CD14-positive monocyte (primary cell): ENCODE results near the gene EGLN3. TPM values are rescaled to one million over a fixed set of nuclear protein-coding genes. Genes with fewer than 3 reads are reported as not detected.

Experiments used
- DNase-seq, 3 donors: peaks; one replicate each; pipeline ENCODE4 v3.0.0-alpha.2; 2011 to 2022
- H2AFZ ChIP-seq: 2 replicates; pipeline ENCODE4 v1.6.0; 2012; ENCODE audit warnings: mild to moderate bottlenecking, low read depth, low read length, inconsistent platforms; ENCODE audit not compliant: insufficient read depth, poor library complexity, severe bottlenecking
- H3K27ac ChIP-seq, 2 donors: 1 replicate in 1 of 2; 2 replicates in 1 of 2; pipeline ENCODE4 v1.5.1; 2012 to 2013; ENCODE audit warnings: low read length in 2 of 2, control low read depth in 1 of 2, inconsistent platforms in 1 of 2, low read depth in 1 of 2, mild to moderate bottlenecking in 1 of 2
- H3K27me3 ChIP-seq, 2 donors: one replicate each; pipeline versions ENCODE4 v1.6.0 to v1.6.1; 2011 to 2013; ENCODE audit warnings: low read length in 2 of 2; ENCODE audit not compliant: control insufficient read depth in 2 of 2, insufficient read depth in 2 of 2
- H3K36me3 ChIP-seq, 2 donors: replicated peaks in 1 of 2; 1 replicate in 1 of 2; 2 replicates in 1 of 2; pipeline versions ENCODE4 v1.5.1 to v1.6.1; 2012 to 2013; ENCODE audit warnings: low read length in 2 of 2, control low read depth in 1 of 2, inconsistent platforms in 1 of 2, mild to moderate bottlenecking in 1 of 2; ENCODE audit not compliant: insufficient read depth in 2 of 2, control insufficient read depth in 1 of 2
- H3K4me1 ChIP-seq, 2 donors: 1 replicate in 1 of 2; 2 replicates in 1 of 2; pipeline versions ENCODE4 v1.5.1 to v1.6.1; 2012 to 2013; ENCODE audit warnings: low read length in 2 of 2, control low read depth in 1 of 2, inconsistent platforms in 1 of 2, mild to moderate bottlenecking in 1 of 2, moderate library complexity in 1 of 2; ENCODE audit not compliant: insufficient read depth in 2 of 2, control insufficient read depth in 1 of 2
- H3K4me2 ChIP-seq: replicated peaks from 2 replicates; pipeline ENCODE3; 2012; ENCODE audit warnings: low read length, moderate library complexity, mild to moderate bottlenecking; ENCODE audit not compliant: poor library complexity, severe bottlenecking; ENCODE audit errors: extremely low read depth
- H3K4me3 ChIP-seq, 3 experiments: fragments of 200-600 bp in 1 of 3; sonication (generic) in 1 of 3; replicated peaks in 1 of 3; 1 replicate in 2 of 3; 2 replicates in 1 of 3; pipeline ENCODE4 v1.5.1; 2011 to 2013; ENCODE audit warnings: low read length in 3 of 3, mild to moderate bottlenecking in 3 of 3, control low read depth in 2 of 3, low read depth in 2 of 3, inconsistent platforms in 1 of 3, moderate library complexity in 1 of 3
- H3K79me2 ChIP-seq: 2 replicates; pipeline ENCODE4 v1.6.0; 2012; ENCODE audit warnings: mild to moderate bottlenecking, control low read depth, inconsistent platforms, low read length, moderate library complexity; ENCODE audit not compliant: insufficient read depth
- H3K9ac ChIP-seq: 2 replicates; pipeline ENCODE4 v1.6.0; 2017; ENCODE audit warnings: low read length, mild to moderate bottlenecking; ENCODE audit not compliant: insufficient read depth, poor library complexity, severe bottlenecking
- H3K9me3 ChIP-seq, 2 donors: replicated peaks in 1 of 2; 1 replicate in 1 of 2; 2 replicates in 1 of 2; pipeline versions ENCODE4 v1.5.1 to v1.6.1; 2012 to 2013; ENCODE audit warnings: low read length in 2 of 2, control low read depth in 1 of 2; ENCODE audit not compliant: control insufficient read depth in 1 of 2, insufficient read depth in 1 of 2
- H4K20me1 ChIP-seq: 2 replicates; pipeline ENCODE4 v1.6.0; 2012; ENCODE audit warnings: mild to moderate bottlenecking, low read length, control low read depth, moderate library complexity; ENCODE audit not compliant: insufficient read depth
- H3K27ac Mint-ChIP-seq, 7 donors: one replicate each; pipeline ENCODE4 v1.8.0; 2020; ENCODE audit warnings: mild to moderate bottlenecking in 7 of 7, mixed read lengths in 7 of 7, moderate library complexity in 6 of 7, inconsistent platforms in 2 of 7
- H3K27me3 Mint-ChIP-seq, 3 donors: one replicate each; pipeline ENCODE4 v1.8.0; 2021 to 2022; ENCODE audit warnings: low read depth in 3 of 3, mild to moderate bottlenecking in 3 of 3, mixed read lengths in 3 of 3, moderate library complexity in 3 of 3, inconsistent platforms in 1 of 3
- H3K36me3 Mint-ChIP-seq, 2 donors: one replicate each; pipeline ENCODE4 v1.8.0; 2020; ENCODE audit warnings: mixed read lengths in 2 of 2, inconsistent platforms in 1 of 2, mild to moderate bottlenecking in 1 of 2
- H3K4me1 Mint-ChIP-seq: one replicate; pipeline ENCODE4 v1.8.0; 2020; ENCODE audit warnings: mild to moderate bottlenecking, mixed read lengths
- H3K4me3 Mint-ChIP-seq, 2 donors: one replicate each; pipeline ENCODE4 v1.8.0; 2020; ENCODE audit warnings: mild to moderate bottlenecking in 2 of 2, mixed read lengths in 2 of 2, moderate library complexity in 1 of 2
- H3K9me3 Mint-ChIP-seq, 7 donors: one replicate each; pipeline ENCODE4 v1.8.0; 2020 to 2022; ENCODE audit warnings: mixed read lengths in 7 of 7, mild to moderate bottlenecking in 6 of 7, moderate library complexity in 6 of 7, inconsistent platforms in 2 of 7
- WGBS: methylation state at CpG from one replicate; pipeline ENCODE4 v1.1.5; 2013; ENCODE audit warnings: missing lambda C conversion rate; ENCODE audit not compliant: insufficient coverage; 5-methylcytosine and 5-hydroxymethylcytosine counted together
- intact Hi-C, 2 donors: fragments of 100-400 bp; cut with micrococcal nuclease; formaldehyde crosslinking; loops; one replicate each; pipeline versions ENCODE4 v1.15.0 to v1.15.1; 2023
- polyA plus RNA-seq, 3 donors: library from polyadenylated mRNA; depleted of rRNA in 1 of 3; unstranded in 2 of 3; stranded (reverse) in 1 of 3; fragments of 300-500 nt in 2 of 3; fragments of >200 nt in 1 of 3; fragmentation: Illumina TruSeq in 2 of 3; gene quantifications; 1 replicate in 2 of 3; 2 replicates in 1 of 3; pipeline ENCODE4 v1.2.3, GENCODE V29; 2012 to 2021
- TF ChIP-seq, protein P1 (sequence below): fragments of 200-600 bp; IDR thresholded peaks from one replicate; pipeline ENCODE4 v1.8.0; 2022; ENCODE audit warnings: antibody characterized with exemption, mild to moderate bottlenecking

Gene EGLN3
- polyA plus RNA-seq, 3 donors = 0.03 to 0.06 TPM; not detected in 1

DNA sequence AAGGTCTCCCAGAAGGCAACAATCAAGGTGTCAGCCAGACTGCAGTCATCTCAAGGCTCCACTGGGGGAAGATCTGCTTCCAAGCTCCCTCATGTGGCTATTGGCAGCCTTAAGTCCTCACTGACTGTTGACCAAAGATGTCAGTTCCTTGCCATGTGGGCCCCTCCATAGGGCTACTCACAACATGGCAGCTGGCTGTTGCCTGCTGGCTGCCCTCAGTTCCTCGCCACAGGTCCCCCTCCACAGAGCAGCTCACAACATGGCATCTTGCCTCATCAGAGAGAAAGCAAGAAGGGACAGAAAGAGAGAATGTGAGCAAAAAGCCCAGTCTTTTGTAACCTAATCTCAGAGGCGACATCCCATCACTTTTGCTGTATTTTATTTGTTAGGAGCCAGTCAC lies 34.4 kb upstream of the EGLN3 start:
- H3K27me3 ChIP-seq = no peaks in the 10 kb centered on the region
- no peak overlapping the region for H3K4me2 ChIP-seq
- TF ChIP-seq, protein P1, sequence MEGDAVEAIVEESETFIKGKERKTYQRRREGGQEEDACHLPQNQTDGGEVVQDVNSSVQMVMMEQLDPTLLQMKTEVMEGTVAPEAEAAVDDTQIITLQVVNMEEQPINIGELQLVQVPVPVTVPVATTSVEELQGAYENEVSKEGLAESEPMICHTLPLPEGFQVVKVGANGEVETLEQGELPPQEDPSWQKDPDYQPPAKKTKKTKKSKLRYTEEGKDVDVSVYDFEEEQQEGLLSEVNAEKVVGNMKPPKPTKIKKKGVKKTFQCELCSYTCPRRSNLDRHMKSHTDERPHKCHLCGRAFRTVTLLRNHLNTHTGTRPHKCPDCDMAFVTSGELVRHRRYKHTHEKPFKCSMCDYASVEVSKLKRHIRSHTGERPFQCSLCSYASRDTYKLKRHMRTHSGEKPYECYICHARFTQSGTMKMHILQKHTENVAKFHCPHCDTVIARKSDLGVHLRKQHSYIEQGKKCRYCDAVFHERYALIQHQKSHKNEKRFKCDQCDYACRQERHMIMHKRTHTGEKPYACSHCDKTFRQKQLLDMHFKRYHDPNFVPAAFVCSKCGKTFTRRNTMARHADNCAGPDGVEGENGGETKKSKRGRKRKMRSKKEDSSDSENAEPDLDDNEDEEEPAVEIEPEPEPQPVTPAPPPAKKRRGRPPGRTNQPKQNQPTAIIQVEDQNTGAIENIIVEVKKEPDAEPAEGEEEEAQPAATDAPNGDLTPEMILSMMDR = no peak
- H3K79me2 ChIP-seq = no peaks in the 10 kb centered on the region
- peaks cover 0 to 15% of the 10 kb centered on the region in 2 donors for H3K9me3 ChIP-seq
- H3K36me3 Mint-ChIP-seq = no peaks in the 10 kb centered on the region
- no peaks in the 10 kb centered on the region for H3K4me1 ChIP-seq
- no peak overlapping the region for H3K4me3 Mint-ChIP-seq
- no peaks in the 10 kb centered on the region for H4K20me1 ChIP-seq
- no peak for DNase-seq
- no peaks in the 10 kb centered on the region for H3K36me3 ChIP-seq
- peaks cover 0 to 3% (median 2%) of the 10 kb centered on the region in 3 donors for H3K27me3 Mint-ChIP-seq
- H3K4me3 ChIP-seq = no peak overlapping the region
- H3K9ac ChIP-seq = no peak overlapping the region
- H3K27ac Mint-ChIP-seq = no peak overlapping the region
- intact Hi-C loops = no loop called here
- H3K9me3 Mint-ChIP-seq = peaks cover 7 to 18% (median 14%) of the 10 kb centered on the region in 7 donors
- WGBS = 100% methylated on average over 1 of the region's 2 CpGs
- H3K27ac ChIP-seq = no peak overlapping the region
- H2AFZ ChIP-seq = no peak overlapping the region
- no peaks in the 10 kb centered on the region for H3K4me1 Mint-ChIP-seq

DNA sequence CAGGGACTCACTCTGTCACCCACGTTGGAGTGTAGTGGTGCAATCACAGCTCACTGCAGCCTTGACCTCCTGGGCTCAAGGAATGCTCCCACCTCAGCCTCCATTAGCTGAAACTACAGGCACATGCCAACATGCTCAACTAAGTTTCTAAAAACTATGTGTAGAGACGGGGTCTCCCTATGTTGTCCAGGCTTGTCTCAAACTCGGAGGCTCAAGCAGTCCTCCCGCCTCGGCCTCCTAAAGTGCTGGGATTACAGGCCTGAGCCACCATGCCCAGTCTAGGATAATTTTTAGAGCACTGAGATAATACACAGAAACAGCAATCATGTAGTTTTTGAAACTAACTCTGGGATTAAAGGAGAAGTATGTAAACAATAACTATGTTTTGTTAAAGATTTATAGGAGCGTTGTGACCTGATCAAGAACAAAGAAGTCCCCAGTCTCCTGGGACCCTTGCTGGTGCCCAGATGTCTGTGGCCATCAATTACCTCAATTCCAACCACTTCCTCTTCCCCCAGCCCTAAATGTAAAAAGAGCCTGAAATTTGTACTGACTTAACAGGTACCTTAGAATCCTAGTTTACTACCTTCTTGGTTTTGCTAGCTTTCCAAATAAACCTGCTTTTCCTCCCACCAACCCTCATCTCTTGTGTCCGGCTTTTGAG lies 28.9 kb upstream of the EGLN3 start:
- no peaks in the 10 kb centered on the region for H4K20me1 ChIP-seq
- H3K27me3 Mint-ChIP-seq = peaks cover 0 to 4% (median 2%) of the 10 kb centered on the region in 3 donors
- H3K4me1 Mint-ChIP-seq = no peaks in the 10 kb centered on the region
- no peaks in the 10 kb centered on the region for H3K36me3 ChIP-seq
- TF ChIP-seq, protein P1 = no peak
- H3K36me3 Mint-ChIP-seq = no peaks in the 10 kb centered on the region
- no peaks in the 10 kb centered on the region for H3K27me3 ChIP-seq
- intact Hi-C loops = no loop called here
- no peak overlapping the region for H3K27ac Mint-ChIP-seq
- H3K9me3 Mint-ChIP-seq = peaks cover 2 to 6% (median 4%) of the 10 kb centered on the region in 7 donors
- H3K4me3 ChIP-seq = no peak overlapping the region
- H3K4me1 ChIP-seq = no peaks in the 10 kb centered on the region
- no peak overlapping the region for H3K9ac ChIP-seq
- peaks cover 0 to 4% of the 10 kb centered on the region in 2 donors for H3K9me3 ChIP-seq
- no peak overlapping the region for H3K27ac ChIP-seq
- H3K4me2 ChIP-seq = no peak overlapping the region
- DNase-seq = no peak
- H3K79me2 ChIP-seq = no peaks in the 10 kb centered on the region
- WGBS = 96% methylated on average over 4 of the region's 7 CpGs
- H3K4me3 Mint-ChIP-seq = no peak overlapping the region
- H2AFZ ChIP-seq = no peak overlapping the region
